ENCODE data around the gene GNAQ. TPM values are rescaled to one million over a fixed set of nuclear protein-coding genes. Genes with fewer than 3 reads are reported as not detected.

Gene GNAQ
- total and polyA plus RNA-seq, 2 donors (not counting 1 experiment from before 2014, with no cell fraction given): 30.4 to 74.3 TPM

GRCh38 chr9:77983320-77983662, 48.3 kb downstream of the GNAQ start:
- peaks cover 9% of the 10 kb centered on the region for H3K79me2 ChIP-seq (ENCODE audit: control insufficient read depth, insufficient read depth, low read length)
- H2AFZ ChIP-seq (ENCODE audit: low read length): no peak overlapping the region
- no peaks in the 10 kb centered on the region for H4K20me1 ChIP-seq (ENCODE audit: control insufficient read depth, extremely low read depth, insufficient read depth, low read length)
- TF ChIP-seq EZH2 (IDR thresholded peaks at IDR 0.05; ENCODE audit: low read length, missing control alignments) (no peak), CTCF (conservative IDR thresholded peaks at IDR 0.05 in 1 of 2, IDR thresholded peaks at IDR 0.05 in 1 of 2; ENCODE audit: low read depth in 1 of 2, low read length in 2 of 2) (no peak)
- H3K4me2 ChIP-seq (ENCODE audit: extremely low read depth, insufficient read depth, low read length): no peak overlapping the region
- peaks cover 6% of the 10 kb centered on the region for H3K4me1 ChIP-seq (ENCODE audit: control insufficient read depth, extremely low read depth, insufficient read depth, low read length)
- H3K27ac ChIP-seq (ENCODE audit: insufficient read depth, low read length): no peak overlapping the region
- DNase-seq (ENCODE audit: low read depth in 2 of 2): no peak
- H3K4me3 ChIP-seq (replicated peaks in 1 of 4; ENCODE audit: control extremely low read depth in 1 of 4, insufficient read depth in 1 of 4, low read depth in 3 of 4, low read length in 4 of 4): no peak overlapping the region
- H3K9me3 ChIP-seq (ENCODE audit: control insufficient read depth, insufficient read depth, low read depth, low read length): no peaks in the 10 kb centered on the region
- H3K9ac ChIP-seq (ENCODE audit: insufficient read depth, low read length): no peak overlapping the region
- H3K36me3 ChIP-seq (ENCODE audit: control insufficient read depth, insufficient read depth, low read length): no peaks in the 10 kb centered on the region
- H3K27me3 ChIP-seq (ENCODE audit: control insufficient read depth, insufficient read depth, low read length): no peaks in the 10 kb centered on the region

GRCh38 chr9:77982581-77983319, 48.9 kb downstream of the GNAQ start:
- Histone ChIP-seq H2AFZ (ENCODE audit: low read length) (no peak overlapping the region), H3K36me3 (ENCODE audit: control insufficient read depth, insufficient read depth, low read length) (no peaks in the 10 kb centered on the region), H3K9me3 (ENCODE audit: control insufficient read depth, insufficient read depth, low read depth, low read length) (no peaks in the 10 kb centered on the region), H3K79me2 (ENCODE audit: control insufficient read depth, insufficient read depth, low read length) (peaks cover 8% of the 10 kb centered on the region), H3K4me3 (replicated peaks in 1 of 4; ENCODE audit: control extremely low read depth in 1 of 4, insufficient read depth in 1 of 4, low read depth in 3 of 4, low read length in 4 of 4) (no peak overlapping the region), H3K27me3 (ENCODE audit: control insufficient read depth, insufficient read depth, low read length) (no peaks in the 10 kb centered on the region), H4K20me1 (ENCODE audit: control insufficient read depth, extremely low read depth, insufficient read depth, low read length) (no peaks in the 10 kb centered on the region), H3K4me2 (ENCODE audit: extremely low read depth, insufficient read depth, low read length) (no peak overlapping the region), H3K27ac (ENCODE audit: insufficient read depth, low read length) (no peak overlapping the region), H3K4me1 (ENCODE audit: control insufficient read depth, extremely low read depth, insufficient read depth, low read length) (peaks cover 6% of the 10 kb centered on the region), H3K9ac (ENCODE audit: insufficient read depth, low read length) (no peak overlapping the region)
- no peak for DNase-seq (ENCODE audit: low read depth in 2 of 2)
- no peak for TF ChIP-seq EZH2 (IDR thresholded peaks at IDR 0.05; ENCODE audit: low read length, missing control alignments)
- no peak for TF ChIP-seq CTCF (conservative IDR thresholded peaks at IDR 0.05 in 1 of 2, IDR thresholded peaks at IDR 0.05 in 1 of 2; ENCODE audit: low read depth in 1 of 2, low read length in 2 of 2)

- no peak overlapping the region for H3K9ac ChIP-seq (ENCODE audit: insufficient read depth, low read length)
- no peaks in the 10 kb centered on the region for H3K27me3 ChIP-seq (ENCODE audit: control insufficient read depth, insufficient read depth, low read length)
- no peak overlapping the region for H3K4me3 ChIP-seq (replicated peaks in 1 of 4; ENCODE audit: control extremely low read depth in 1 of 4, insufficient read depth in 1 of 4, low read depth in 3 of 4, low read length in 4 of 4)
- DNase-seq (ENCODE audit: low read depth in 2 of 2): no peak
- H2AFZ ChIP-seq (ENCODE audit: low read length): no peak overlapping the region
- H4K20me1 ChIP-seq (ENCODE audit: control insufficient read depth, extremely low read depth, insufficient read depth, low read length): no peaks in the 10 kb centered on the region
- H3K79me2 ChIP-seq (ENCODE audit: control insufficient read depth, insufficient read depth, low read length): peaks cover 9% of the 10 kb centered on the region
- no peak overlapping the region for H3K27ac ChIP-seq (ENCODE audit: insufficient read depth, low read length)
- H3K4me2 ChIP-seq (ENCODE audit: extremely low read depth, insufficient read depth, low read length): no peak overlapping the region
- no peaks in the 10 kb centered on the region for H3K36me3 ChIP-seq (ENCODE audit: control insufficient read depth, insufficient read depth, low read length)
- no peak for TF ChIP-seq EZH2 (IDR thresholded peaks at IDR 0.05; ENCODE audit: low read length, missing control alignments)
- no peak for TF ChIP-seq CTCF (conservative IDR thresholded peaks at IDR 0.05 in 1 of 2, IDR thresholded peaks at IDR 0.05 in 1 of 2; ENCODE audit: low read depth in 1 of 2, low read length in 2 of 2)
- H3K4me1 ChIP-seq (ENCODE audit: control insufficient read depth, extremely low read depth, insufficient read depth, low read length): peaks cover 8% of the 10 kb centered on the region
- no peaks in the 10 kb centered on the region for H3K9me3 ChIP-seq (ENCODE audit: control insufficient read depth, insufficient read depth, low read depth, low read length)
Observed at GRCh38 chr9:77981907-77982306, 49.7 kb downstream of the GNAQ start.

Measured in fibroblast of lung (primary cell).